PC-9 (cell line): ENCODE data around the gene RPRD1A.

Experiments used
- EZH2 ChIP-seq: fragments of 200-600 bp; sonication (generic); IDR thresholded peaks from 2 replicates; pipeline ENCODE4 v1.8.0; 2017; ENCODE audit warnings: antibody characterized with exemption, low read depth
- TF ChIP-seq, protein P1 (sequence below): fragments of 200-600 bp; sonication (generic); conservative IDR thresholded peaks from 2 replicates; pipeline ENCODE4 v1.6.1; 2017; ENCODE audit warnings: mixed run types, antibody characterized with exemption, mild to moderate bottlenecking, moderate library complexity

DNA sequence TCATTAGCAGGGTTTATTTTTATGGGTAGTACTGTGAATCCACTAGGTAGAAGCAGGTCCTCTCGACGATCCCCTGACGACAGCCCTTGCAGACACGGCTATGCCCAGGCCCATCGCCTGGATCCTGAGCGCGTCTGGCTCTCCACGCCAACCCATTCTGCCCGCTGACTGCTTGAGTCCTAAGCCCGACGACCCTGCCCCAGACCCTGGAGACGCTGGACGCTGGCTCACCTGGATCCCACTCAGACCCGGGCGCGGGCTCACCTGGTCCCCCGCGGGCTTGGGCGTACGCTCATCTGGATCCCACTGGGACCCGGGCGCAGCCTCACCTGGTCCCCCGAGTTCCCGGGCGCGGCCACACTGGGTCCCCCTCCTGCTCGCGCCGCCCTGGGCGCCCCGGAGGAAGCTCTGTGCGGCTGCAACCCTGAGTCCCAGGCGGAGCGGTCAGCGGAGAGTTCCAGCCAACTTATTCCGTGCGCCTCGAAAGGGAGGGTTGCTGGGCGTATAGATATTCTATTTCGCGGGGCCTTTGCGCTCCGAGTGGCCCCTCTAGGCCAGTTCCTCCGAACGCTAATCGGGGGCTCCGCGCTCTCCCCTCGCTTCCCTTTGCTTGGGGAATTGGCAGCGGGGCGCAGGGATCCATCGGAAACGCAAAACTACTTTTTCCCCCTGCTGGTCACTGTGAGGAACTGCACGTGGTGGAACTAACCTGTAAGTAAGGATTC is 117.3 kb downstream of the RPRD1A start:
- TF ChIP-seq, protein P1, sequence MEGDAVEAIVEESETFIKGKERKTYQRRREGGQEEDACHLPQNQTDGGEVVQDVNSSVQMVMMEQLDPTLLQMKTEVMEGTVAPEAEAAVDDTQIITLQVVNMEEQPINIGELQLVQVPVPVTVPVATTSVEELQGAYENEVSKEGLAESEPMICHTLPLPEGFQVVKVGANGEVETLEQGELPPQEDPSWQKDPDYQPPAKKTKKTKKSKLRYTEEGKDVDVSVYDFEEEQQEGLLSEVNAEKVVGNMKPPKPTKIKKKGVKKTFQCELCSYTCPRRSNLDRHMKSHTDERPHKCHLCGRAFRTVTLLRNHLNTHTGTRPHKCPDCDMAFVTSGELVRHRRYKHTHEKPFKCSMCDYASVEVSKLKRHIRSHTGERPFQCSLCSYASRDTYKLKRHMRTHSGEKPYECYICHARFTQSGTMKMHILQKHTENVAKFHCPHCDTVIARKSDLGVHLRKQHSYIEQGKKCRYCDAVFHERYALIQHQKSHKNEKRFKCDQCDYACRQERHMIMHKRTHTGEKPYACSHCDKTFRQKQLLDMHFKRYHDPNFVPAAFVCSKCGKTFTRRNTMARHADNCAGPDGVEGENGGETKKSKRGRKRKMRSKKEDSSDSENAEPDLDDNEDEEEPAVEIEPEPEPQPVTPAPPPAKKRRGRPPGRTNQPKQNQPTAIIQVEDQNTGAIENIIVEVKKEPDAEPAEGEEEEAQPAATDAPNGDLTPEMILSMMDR: peak; percentile 87
- TF ChIP-seq EZH2: no peak
